CD14-positive monocyte (primary cell): ENCODE data around the gene PSME1. TPM values are rescaled to one million over a fixed set of nuclear protein-coding genes. Genes with fewer than 3 reads are reported as not detected.

ENCODE experiments used
- DNase-seq, 3 donors: peaks; one replicate each; pipeline ENCODE4 v3.0.0-alpha.2; 2011 to 2022
- H2AFZ ChIP-seq: 2 replicates; pipeline ENCODE4 v1.6.0; 2012; ENCODE audit warnings: mild to moderate bottlenecking, low read depth, low read length, inconsistent platforms; ENCODE audit not compliant: insufficient read depth, poor library complexity, severe bottlenecking
- H3K27ac ChIP-seq, 2 donors: 1 replicate in 1 of 2; 2 replicates in 1 of 2; pipeline ENCODE4 v1.5.1; 2012 to 2013; ENCODE audit warnings: low read length in 2 of 2, control low read depth in 1 of 2, inconsistent platforms in 1 of 2, low read depth in 1 of 2, mild to moderate bottlenecking in 1 of 2
- H3K27me3 ChIP-seq, 2 donors: one replicate each; pipeline versions ENCODE4 v1.6.0 to v1.6.1; 2011 to 2013; ENCODE audit warnings: low read length in 2 of 2; ENCODE audit not compliant: control insufficient read depth in 2 of 2, insufficient read depth in 2 of 2
- H3K36me3 ChIP-seq, 2 donors: replicated peaks in 1 of 2; 1 replicate in 1 of 2; 2 replicates in 1 of 2; pipeline versions ENCODE4 v1.5.1 to v1.6.1; 2012 to 2013; ENCODE audit warnings: low read length in 2 of 2, control low read depth in 1 of 2, inconsistent platforms in 1 of 2, mild to moderate bottlenecking in 1 of 2; ENCODE audit not compliant: insufficient read depth in 2 of 2, control insufficient read depth in 1 of 2
- H3K4me1 ChIP-seq, 2 donors: 1 replicate in 1 of 2; 2 replicates in 1 of 2; pipeline versions ENCODE4 v1.5.1 to v1.6.1; 2012 to 2013; ENCODE audit warnings: low read length in 2 of 2, control low read depth in 1 of 2, inconsistent platforms in 1 of 2, mild to moderate bottlenecking in 1 of 2, moderate library complexity in 1 of 2; ENCODE audit not compliant: insufficient read depth in 2 of 2, control insufficient read depth in 1 of 2
- H3K4me2 ChIP-seq: replicated peaks from 2 replicates; pipeline ENCODE3; 2012; ENCODE audit warnings: low read length, moderate library complexity, mild to moderate bottlenecking; ENCODE audit not compliant: poor library complexity, severe bottlenecking; ENCODE audit errors: extremely low read depth
- H3K4me3 ChIP-seq, 3 experiments: fragments of 200-600 bp in 1 of 3; sonication (generic) in 1 of 3; replicated peaks in 1 of 3; 1 replicate in 2 of 3; 2 replicates in 1 of 3; pipeline ENCODE4 v1.5.1; 2011 to 2013; ENCODE audit warnings: low read length in 3 of 3, mild to moderate bottlenecking in 3 of 3, control low read depth in 2 of 3, low read depth in 2 of 3, inconsistent platforms in 1 of 3, moderate library complexity in 1 of 3
- H3K79me2 ChIP-seq: 2 replicates; pipeline ENCODE4 v1.6.0; 2012; ENCODE audit warnings: mild to moderate bottlenecking, control low read depth, inconsistent platforms, low read length, moderate library complexity; ENCODE audit not compliant: insufficient read depth
- H3K9ac ChIP-seq: 2 replicates; pipeline ENCODE4 v1.6.0; 2017; ENCODE audit warnings: low read length, mild to moderate bottlenecking; ENCODE audit not compliant: insufficient read depth, poor library complexity, severe bottlenecking
- H3K9me3 ChIP-seq, 2 donors: replicated peaks in 1 of 2; 1 replicate in 1 of 2; 2 replicates in 1 of 2; pipeline versions ENCODE4 v1.5.1 to v1.6.1; 2012 to 2013; ENCODE audit warnings: low read length in 2 of 2, control low read depth in 1 of 2; ENCODE audit not compliant: control insufficient read depth in 1 of 2, insufficient read depth in 1 of 2
- H4K20me1 ChIP-seq: 2 replicates; pipeline ENCODE4 v1.6.0; 2012; ENCODE audit warnings: mild to moderate bottlenecking, low read length, control low read depth, moderate library complexity; ENCODE audit not compliant: insufficient read depth
- H3K27ac Mint-ChIP-seq, 7 donors: one replicate each; pipeline ENCODE4 v1.8.0; 2020; ENCODE audit warnings: mild to moderate bottlenecking in 7 of 7, mixed read lengths in 7 of 7, moderate library complexity in 6 of 7, inconsistent platforms in 2 of 7
- H3K27me3 Mint-ChIP-seq, 3 donors: one replicate each; pipeline ENCODE4 v1.8.0; 2021 to 2022; ENCODE audit warnings: low read depth in 3 of 3, mild to moderate bottlenecking in 3 of 3, mixed read lengths in 3 of 3, moderate library complexity in 3 of 3, inconsistent platforms in 1 of 3
- H3K36me3 Mint-ChIP-seq, 2 donors: one replicate each; pipeline ENCODE4 v1.8.0; 2020; ENCODE audit warnings: mixed read lengths in 2 of 2, inconsistent platforms in 1 of 2, mild to moderate bottlenecking in 1 of 2
- H3K4me1 Mint-ChIP-seq: one replicate; pipeline ENCODE4 v1.8.0; 2020; ENCODE audit warnings: mild to moderate bottlenecking, mixed read lengths
- H3K4me3 Mint-ChIP-seq, 2 donors: one replicate each; pipeline ENCODE4 v1.8.0; 2020; ENCODE audit warnings: mild to moderate bottlenecking in 2 of 2, mixed read lengths in 2 of 2, moderate library complexity in 1 of 2
- H3K9me3 Mint-ChIP-seq, 7 donors: one replicate each; pipeline ENCODE4 v1.8.0; 2020 to 2022; ENCODE audit warnings: mixed read lengths in 7 of 7, mild to moderate bottlenecking in 6 of 7, moderate library complexity in 6 of 7, inconsistent platforms in 2 of 7
- CTCF ChIP-seq: fragments of 200-600 bp; IDR thresholded peaks from one replicate; pipeline ENCODE4 v1.8.0; 2022; ENCODE audit warnings: antibody characterized with exemption, mild to moderate bottlenecking
- WGBS: methylation state at CpG from one replicate; pipeline ENCODE4 v1.1.5; 2013; ENCODE audit warnings: missing lambda C conversion rate; ENCODE audit not compliant: insufficient coverage; 5-methylcytosine and 5-hydroxymethylcytosine counted together
- intact Hi-C, 2 donors: fragments of 100-400 bp; cut with micrococcal nuclease; formaldehyde crosslinking; loops; one replicate each; pipeline versions ENCODE4 v1.15.0 to v1.15.1; 2023
- polyA plus RNA-seq, 3 donors: library from polyadenylated mRNA; depleted of rRNA in 1 of 3; unstranded in 2 of 3; stranded (reverse) in 1 of 3; fragments of 300-500 nt in 2 of 3; fragments of >200 nt in 1 of 3; fragmentation: Illumina TruSeq in 2 of 3; gene quantifications; 1 replicate in 2 of 3; 2 replicates in 1 of 3; pipeline ENCODE4 v1.2.3, GENCODE V29; 2012 to 2021

The PSME1 gene
- polyA plus RNA-seq, 3 donors, result 435 to 759 (median 729) TPM

- H3K9me3 ChIP-seq, result no peaks in the 10 kb centered on the region
- no peaks in the 10 kb centered on the region for H3K79me2 ChIP-seq
- peaks cover 49 to 68% of the 10 kb centered on the region in 2 donors for H3K36me3 Mint-ChIP-seq
- peaks cover 0 to 3% (median 1%) of the 10 kb centered on the region in 3 donors for H3K27me3 Mint-ChIP-seq
- intact Hi-C loops, result no loop called here
- no peak for DNase-seq
- peaks cover 18 to 21% of the 10 kb centered on the region in 2 donors for H3K4me1 ChIP-seq
- H2AFZ ChIP-seq, result no peak overlapping the region
- H4K20me1 ChIP-seq, result no peaks in the 10 kb centered on the region
- 94% methylated on average over 11 of the region's 11 CpGs for WGBS
- no peak overlapping the region for H3K4me3 ChIP-seq
- no peak overlapping the region for H3K4me3 Mint-ChIP-seq
- no peak overlapping the region for H3K27ac ChIP-seq
- no peaks in the 10 kb centered on the region for H3K9me3 Mint-ChIP-seq
- no peak overlapping the region for H3K4me2 ChIP-seq
- no peak overlapping the region for H3K27ac Mint-ChIP-seq
- no peaks in the 10 kb centered on the region for H3K27me3 ChIP-seq
- H3K4me1 Mint-ChIP-seq, result peaks cover 20% of the 10 kb centered on the region
- TF ChIP-seq CTCF, result no peak
- peaks cover 26 to 66% of the 10 kb centered on the region in 2 donors for H3K36me3 ChIP-seq
- H3K9ac ChIP-seq, result no peak overlapping the region
Observed at GRCh38 chr14:24185741-24186140, 49.7 kb downstream of the PSME1 start.

- no peak overlapping the region for H2AFZ ChIP-seq
- no peak overlapping the region for H3K9ac ChIP-seq
- no peaks in the 10 kb centered on the region for H4K20me1 ChIP-seq
- DNase-seq, result no peak
- H3K9me3 Mint-ChIP-seq, result no peaks in the 10 kb centered on the region
- intact Hi-C loops, result no loop called here
- H3K27ac Mint-ChIP-seq, result peak overlapping the region in 3 of 7 donors; percentile 41 to 73 (median 60)
- H3K4me3 Mint-ChIP-seq, result no peak overlapping the region
- H3K27me3 ChIP-seq, result no peaks in the 10 kb centered on the region
- H3K4me1 ChIP-seq, result peaks cover 18 to 21% of the 10 kb centered on the region in 2 donors
- H3K27me3 Mint-ChIP-seq, result peaks cover 0 to 3% (median 1%) of the 10 kb centered on the region in 3 donors
- H3K4me1 Mint-ChIP-seq, result peaks cover 24% of the 10 kb centered on the region
- peaks cover 50 to 67% of the 10 kb centered on the region in 2 donors for H3K36me3 Mint-ChIP-seq
- no peak overlapping the region for H3K4me3 ChIP-seq
- WGBS, result 87% methylated on average over 2 of the region's 10 CpGs
- TF ChIP-seq CTCF, result no peak
- peaks cover 9% of the 10 kb centered on the region for H3K79me2 ChIP-seq
- no peak overlapping the region for H3K27ac ChIP-seq
- no peaks in the 10 kb centered on the region for H3K9me3 ChIP-seq
- H3K4me2 ChIP-seq, result no peak overlapping the region
- peaks cover 24 to 64% of the 10 kb centered on the region in 2 donors for H3K36me3 ChIP-seq
Observed at GRCh38 chr14:24186831-24187538, 51.0 kb downstream of the PSME1 start.
